ENCODE data around the gene MMS19.
"Not testable (repeated sequence)": the region's sequence is repeated elsewhere in the genome, so short reads cannot be mapped to it uniquely, and the experiment has no call there.

Gene MMS19

DNA sequence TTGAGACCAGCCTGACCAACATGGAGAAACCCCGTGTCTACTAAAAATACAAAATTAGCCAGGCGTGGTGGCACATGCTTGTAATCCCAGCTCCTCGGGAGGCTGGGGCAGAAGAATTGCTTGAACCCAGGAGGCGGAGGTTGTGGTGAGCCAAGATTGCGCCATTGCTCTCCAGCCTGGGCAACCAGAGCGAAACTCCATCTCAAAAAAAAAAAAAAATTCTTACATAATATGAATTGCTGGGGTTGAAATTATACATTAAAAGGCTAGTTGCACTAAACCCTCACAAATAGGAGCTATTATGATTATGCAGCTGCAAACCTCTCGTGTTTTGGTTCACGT, 74.5 kb downstream of the MMS19 start:
- not testable (repeated sequence) for DNase-seq

GRCh38 chr10:97416565-97416964, 81.7 kb downstream of the MMS19 start:
- DNase-seq = no peak

DNA sequence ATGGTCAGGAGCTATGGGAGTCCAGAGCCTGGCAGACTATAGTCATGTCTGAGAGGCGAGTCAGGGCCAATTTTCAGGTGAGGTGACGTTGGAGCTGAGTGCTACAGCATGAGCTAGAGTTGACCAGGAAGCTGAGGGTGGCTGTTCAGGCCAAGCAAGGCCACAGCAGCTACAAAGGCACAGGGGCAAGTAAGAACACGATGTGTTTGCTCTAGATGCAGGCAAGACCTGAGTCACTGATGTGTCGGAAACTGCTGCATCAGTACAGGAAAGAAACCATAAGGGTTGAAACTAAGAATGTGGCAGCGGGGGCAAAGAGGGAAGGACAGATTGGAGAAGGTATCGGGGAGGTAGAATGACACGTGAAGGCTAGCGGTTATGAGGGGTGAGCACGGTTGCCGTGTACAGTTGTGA, 85.3 kb downstream of the MMS19 start:
- peak in 1 of 2 donors; percentile 60 for DNase-seq

DNA sequence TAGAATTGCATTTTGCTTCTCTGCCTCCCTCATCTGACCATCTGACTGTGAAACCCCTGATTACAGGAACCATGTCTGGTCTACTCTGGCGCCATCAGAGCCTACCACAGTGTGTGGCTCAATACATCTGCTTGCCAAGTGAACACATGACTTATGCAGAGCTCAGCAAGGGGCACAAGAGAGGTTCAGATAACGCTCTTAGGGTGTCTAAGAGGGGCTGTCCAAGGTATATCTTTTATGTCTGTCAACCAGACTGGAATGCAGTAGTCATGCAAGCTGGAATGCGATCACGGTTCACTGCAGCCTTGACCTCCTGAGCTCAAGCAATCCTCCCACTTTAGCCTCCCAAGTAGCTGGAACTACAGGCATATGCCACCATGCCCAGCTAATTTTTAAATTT, 86.8 kb downstream of the MMS19 start:
- DNase-seq = no peak

GRCh38 chr10:97408496-97408992, 89.7 kb downstream of the MMS19 start:
- DNase-seq = no peak
